GM12865 (cell line): ENCODE data around the gene PGBD1.
"Not testable (repeated sequence)": the region's sequence is repeated elsewhere in the genome, so short reads cannot be mapped to it uniquely, and the experiment has no call there.

Source experiments
- DNase-seq: peaks from one replicate; pipeline ENCODE4 v3.0.0; 2010; ENCODE audit warnings: low read depth
- H3K4me3 ChIP-seq: 2 replicates; pipeline ENCODE4 v1.5.1; 2011; ENCODE audit warnings: mild to moderate bottlenecking, low read depth, low read length, control low read depth
- CTCF ChIP-seq: IDR thresholded peaks from 2 replicates; pipeline ENCODE4 v1.5.1; 2011; ENCODE audit warnings: low read length, control low read depth, low read depth, inconsistent platforms; ENCODE audit not compliant: insufficient read depth; ENCODE audit errors: missing control alignments

Gene PGBD1

GRCh38 chr6:28296520-28297060, 15.2 kb downstream of the PGBD1 start:
- no peak overlapping the region for H3K4me3 ChIP-seq
- DNase-seq, result no peak
- TF ChIP-seq CTCF, result no peak

- peak; percentile 24 for DNase-seq
- TF ChIP-seq CTCF, result no peak
- H3K4me3 ChIP-seq, result no peak overlapping the region
Observed at GRCh38 chr6:28303570-28303969, 22.2 kb downstream of the PGBD1 start.

- DNase-seq, H3K4me3 ChIP-seq: not testable (repeated sequence)
Observed at GRCh38 chr6:28306363-28306762, 25.0 kb downstream of the PGBD1 start.

- DNase-seq, result no peak
- no peak for TF ChIP-seq CTCF
- H3K4me3 ChIP-seq, result no peak overlapping the region
Observed at GRCh38 chr6:28311139-28311823, 29.9 kb downstream of the PGBD1 start.

GRCh38 chr6:28312939-28313338, 31.6 kb downstream of the PGBD1 start:
- no peak for DNase-seq
- no peak for TF ChIP-seq CTCF
- H3K4me3 ChIP-seq, result no peak overlapping the region

GRCh38 chr6:28315628-28316027, 34.3 kb downstream of the PGBD1 start:
- H3K4me3 ChIP-seq, result no peak overlapping the region
- no peak for DNase-seq
- TF ChIP-seq CTCF, result no peak

- not testable (repeated sequence) for H3K4me3 ChIP-seq, DNase-seq
Observed at GRCh38 chr6:28317866-28318265, 36.5 kb downstream of the PGBD1 start.

GRCh38 chr6:28322661-28323060, 41.3 kb downstream of the PGBD1 start:
- TF ChIP-seq CTCF, result no peak
- no peak for DNase-seq
- H3K4me3 ChIP-seq, result no peak overlapping the region
